H1 (cell line): ENCODE measurements around the gene RNF4. TPM values are rescaled to one million over a fixed set of nuclear protein-coding genes. Genes with fewer than 3 reads are reported as not detected.

Experiments
- CTCF ChIA-PET: fragments of 300-600 bp; sonication (Branson Sonifier 250); formaldehyde crosslinking; loops from one replicate; lab custom pipeline; 2021; ENCODE audit not compliant: partially characterized antibody; lab: Charles Lee
- POLR2A ChIA-PET: fragments of 300-600 bp; sonication (Branson Sonifier 250); formaldehyde crosslinking; loops from one replicate; lab custom pipeline; 2021; ENCODE audit warnings: inconsistent platforms; ENCODE audit not compliant: partially characterized antibody; lab: Charles Lee
- DNase-seq, 2 experiments: peaks; one replicate each; pipeline versions ENCODE4 v3.0.0 to v3.0.0-alpha.2; 2010 to 2022; ENCODE audit warnings: low spot score in 2 of 2, low read depth in 1 of 2, mixed read lengths in 1 of 2
- FAIRE-seq: peaks from 2 replicates; lab custom pipeline; 2011; peaks lifted over from hg19 to GRCh38; lab: Jason Lieb, UNC
- H2AFZ ChIP-seq: 2 replicates; pipeline ENCODE4 v1.8.1; 2012; ENCODE audit warnings: low read length, inconsistent platforms
- H2AK5ac ChIP-seq: 2 replicates; pipeline ENCODE4 v1.6.1; 2013; ENCODE audit warnings: low read depth, low read length
- H2BK120ac ChIP-seq: replicated peaks from 2 replicates; pipeline ENCODE3; 2013; ENCODE audit warnings: low read depth, low read length, inconsistent platforms
- H2BK12ac ChIP-seq: 2 replicates; pipeline ENCODE4 v1.6.1; 2013; ENCODE audit warnings: low read depth, low read length
- H2BK15ac ChIP-seq: 2 replicates; pipeline ENCODE4 v1.6.1; 2013; ENCODE audit warnings: low read length
- H2BK20ac ChIP-seq: 2 replicates; pipeline ENCODE4 v1.6.1; 2013; ENCODE audit warnings: low read length
- H2BK5ac ChIP-seq: 2 replicates; pipeline ENCODE4 v1.6.1; 2013; ENCODE audit warnings: low read depth, low read length
- H3K14ac ChIP-seq: 2 replicates; pipeline ENCODE4 v1.6.1; 2013; ENCODE audit warnings: inconsistent platforms; ENCODE audit not compliant: insufficient read length
- H3K18ac ChIP-seq: 2 replicates; pipeline ENCODE4 v1.6.1; 2013; ENCODE audit warnings: low read length; ENCODE audit errors: extremely low read depth
- H3K23ac ChIP-seq: 2 replicates; pipeline ENCODE4 v1.6.1; 2013; ENCODE audit warnings: inconsistent platforms; ENCODE audit not compliant: insufficient read length
- H3K23me2 ChIP-seq: 2 replicates; pipeline ENCODE4 v1.6.1; 2013; ENCODE audit warnings: low read depth, low read length
- H3K27ac ChIP-seq: 2 replicates; pipeline ENCODE4 v1.6.1; 2011; ENCODE audit warnings: low read depth, low read length, inconsistent platforms
- H3K27me3 ChIP-seq, 4 experiments: replicated peaks in 1 of 4; 1 replicate in 1 of 4; 2 replicates in 3 of 4; pipeline versions ENCODE4 v1.6.1 to v1.8.1; 2011 to 2013; ENCODE audit warnings: low read length in 3 of 4, mild to moderate bottlenecking in 3 of 4, inconsistent platforms in 2 of 4, mixed read lengths in 2 of 4, moderate library complexity in 1 of 4; ENCODE audit not compliant: control insufficient read depth in 3 of 4, insufficient read depth in 3 of 4; ENCODE audit errors: extremely low read depth in 1 of 4
- H3K36me3 ChIP-seq, 4 experiments: 2 replicates each; pipeline versions ENCODE4 v1.6.1 to v1.8.1; 2011 to 2013; ENCODE audit warnings: mild to moderate bottlenecking in 4 of 4, low read length in 3 of 4, moderate library complexity in 2 of 4, control low read depth in 1 of 4, inconsistent platforms in 1 of 4; ENCODE audit not compliant: insufficient read depth in 4 of 4, control insufficient read depth in 2 of 4
- H3K4ac ChIP-seq: replicated peaks from 2 replicates; pipeline ENCODE3; 2013; ENCODE audit warnings: low read length, low read depth, mixed read lengths, inconsistent platforms; ENCODE audit not compliant: insufficient read length
- H3K4me1 ChIP-seq, 4 experiments: replicated peaks in 1 of 4; 1 replicate in 1 of 4; 2 replicates in 3 of 4; pipeline versions ENCODE4 v1.6.1 to v1.8.1; 2011 to 2013; ENCODE audit warnings: low read length in 3 of 4, inconsistent platforms in 2 of 4, mixed read lengths in 1 of 4; ENCODE audit not compliant: insufficient read depth in 4 of 4, control insufficient read depth in 3 of 4
- H3K4me2 ChIP-seq, 2 experiments: 2 replicates each; pipeline versions ENCODE4 v1.6.1 to v1.8.1; 2011 to 2013; ENCODE audit warnings: low read depth in 2 of 2, low read length in 2 of 2, control low read depth in 1 of 2, inconsistent platforms in 1 of 2, mild to moderate bottlenecking in 1 of 2; ENCODE audit not compliant: insufficient read depth in 1 of 2
- H3K4me3 ChIP-seq, 4 experiments: fragments of 200-600, 300-600 bp in 1 of 4; sonication (generic), shearing (Covaris generic), sonication (Bioruptor Twin) in 1 of 4; 2 replicates each; pipeline versions ENCODE4 v1.5.1 to v1.8.1; 2011 to 2016; ENCODE audit warnings: low read length in 4 of 4, low read depth in 3 of 4, control low read depth in 2 of 4, inconsistent platforms in 2 of 4, mild to moderate bottlenecking in 2 of 4, mixed read lengths in 1 of 4, moderate library complexity in 1 of 4; ENCODE audit not compliant: insufficient read depth in 2 of 4; ENCODE audit errors: extremely low read depth in 1 of 4
- H3K56ac ChIP-seq: replicated peaks from 2 replicates; pipeline ENCODE3; 2013; ENCODE audit warnings: low read depth, mild to moderate bottlenecking, mixed read lengths, low read length, inconsistent platforms; ENCODE audit not compliant: insufficient read length
- H3K79me1 ChIP-seq: 2 replicates; pipeline ENCODE4 v1.6.1; 2013; ENCODE audit warnings: low read depth, low read length, control low read depth
- H3K79me2 ChIP-seq, 2 experiments: 2 replicates each; pipeline versions ENCODE4 v1.6.1 to v1.8.1; 2012 to 2013; ENCODE audit warnings: low read length in 2 of 2, mild to moderate bottlenecking in 2 of 2, inconsistent platforms in 1 of 2; ENCODE audit not compliant: insufficient read depth in 2 of 2, control insufficient read depth in 1 of 2
- H3K9ac ChIP-seq, 4 experiments: replicated peaks in 1 of 4; 1 replicate in 1 of 4; 2 replicates in 3 of 4; pipeline versions ENCODE4 v1.6.1 to v1.8.1; 2011 to 2013; ENCODE audit warnings: low read depth in 3 of 4, low read length in 3 of 4, control low read depth in 2 of 4, mild to moderate bottlenecking in 2 of 4, moderate library complexity in 2 of 4, inconsistent platforms in 1 of 4; ENCODE audit errors: extremely low read depth in 1 of 4
- H3K9me3 ChIP-seq, 2 experiments: 2 replicates each; pipeline versions ENCODE4 v1.6.1 to v1.8.1; 2012 to 2013; ENCODE audit warnings: mild to moderate bottlenecking in 2 of 2, moderate library complexity in 2 of 2, control low read depth in 1 of 2, inconsistent platforms in 1 of 2, low read depth in 1 of 2, low read length in 1 of 2, mixed read lengths in 1 of 2; ENCODE audit not compliant: insufficient read depth in 2 of 2
- H4K20me1 ChIP-seq, 2 experiments: replicated peaks in 1 of 2; 2 replicates each; pipeline versions ENCODE3 to v1.8.1; 2011 to 2013; ENCODE audit warnings: inconsistent platforms in 2 of 2, low read length in 2 of 2, mild to moderate bottlenecking in 1 of 2; ENCODE audit not compliant: insufficient read depth in 2 of 2, control insufficient read depth in 1 of 2
- H4K5ac ChIP-seq: 2 replicates; pipeline ENCODE4 v1.6.1; 2013; ENCODE audit warnings: low read length, low read depth, mixed read lengths, inconsistent platforms; ENCODE audit not compliant: insufficient read length
- H4K8ac ChIP-seq: 2 replicates; pipeline ENCODE4 v1.8.0; 2013; ENCODE audit warnings: mild to moderate bottlenecking, moderate library complexity, low read length, inconsistent platforms; ENCODE audit not compliant: insufficient read depth; ENCODE audit errors: extremely low read depth
- H4K91ac ChIP-seq: replicated peaks from 2 replicates; pipeline ENCODE3; 2013; ENCODE audit warnings: low read length, mixed read lengths, inconsistent platforms; ENCODE audit not compliant: insufficient read length
- BCL11A ChIP-seq, 2 experiments: IDR thresholded peaks; one replicate each; pipeline ENCODE4 v1.6.1; 2011; ENCODE audit warnings: low read depth in 2 of 2, low read length in 2 of 2, mild to moderate bottlenecking in 2 of 2
- GABPA ChIP-seq: IDR thresholded peaks from 2 replicates; pipeline ENCODE4 v1.6.1; 2011; ENCODE audit warnings: mild to moderate bottlenecking, low read length, moderate library complexity, borderline replicate concordance; ENCODE audit not compliant: insufficient read depth
- HDAC2 ChIP-seq, 2 experiments: fragments of 300-600 bp in 1 of 2; sonication (generic) in 1 of 2; IDR thresholded peaks; 2 replicates each; pipeline ENCODE4 v1.6.1; 2011 to 2012; ENCODE audit warnings: low read depth in 2 of 2, low read length in 2 of 2, mild to moderate bottlenecking in 2 of 2, moderate library complexity in 2 of 2, borderline replicate concordance in 1 of 2, inconsistent platforms in 1 of 2
- POLR2A ChIP-seq, 2 experiments: IDR thresholded peaks; 1 replicate in 1 of 2; 2 replicates in 1 of 2; pipeline ENCODE4 v1.6.1; 2011; ENCODE audit warnings: low read depth in 2 of 2, low read length in 2 of 2, mild to moderate bottlenecking in 2 of 2; ENCODE audit errors: control extremely low read depth in 1 of 2
- RNF2 ChIP-seq: fragments of 200-900, 300-1000 bp; sonication (generic); IDR thresholded peaks from 2 replicates; pipeline ENCODE4 v1.7.1; 2016; ENCODE audit warnings: borderline replicate concordance, low read depth, mild to moderate bottlenecking, antibody characterized with exemption, low read length; ENCODE audit not compliant: poor library complexity, severe bottlenecking; ENCODE audit errors: missing control alignments
- SP2 ChIP-seq: IDR thresholded peaks from 2 replicates; pipeline ENCODE4 v1.6.1; 2012; ENCODE audit warnings: mild to moderate bottlenecking, low read length, inconsistent platforms
- SRF ChIP-seq: IDR thresholded peaks from 2 replicates; pipeline ENCODE4 v1.6.1; 2011; ENCODE audit warnings: mild to moderate bottlenecking, low read depth, low read length, moderate library complexity
- TAF1 ChIP-seq: IDR thresholded peaks from 2 replicates; pipeline ENCODE4 v1.6.1; 2011; ENCODE audit warnings: mild to moderate bottlenecking, low read depth, low read length
- WGBS, 2 experiments: shearing (Covaris generic) in 1 of 2; methylation state at CpG; one replicate each; pipeline versions ENCODE4 v1.1.6 to v1.1.7; 2013 to 2015; ENCODE audit warnings: low lambda C conversion rate in 2 of 2, mixed read lengths in 2 of 2, inconsistent platforms in 1 of 2, low coverage in 1 of 2, missing lambda C conversion rate in 1 of 2; ENCODE audit not compliant: insufficient replicate concordance in 2 of 2, insufficient coverage in 1 of 2, insufficient read length in 1 of 2; ENCODE audit errors: extremely low coverage in 1 of 2, missing lambda C conversion rate in 1 of 2; 5-methylcytosine and 5-hydroxymethylcytosine counted together
- polyA plus RNA-seq, 7 experiments: library from polyadenylated mRNA; depleted of rRNA in 3 of 7; stranded (reverse) in 5 of 7; unstranded in 2 of 7; fragments of >200 nt in 5 of 7; fragments of 200-250 nt in 2 of 7; gene quantifications; 1 replicate in 5 of 7; 2 replicates in 1 of 7; 4 replicates in 1 of 7; pipeline versions ENCODE4 v1.2.1 to v1.2.3, GENCODE V29; 2011 to 2013; ENCODE audit warnings: missing spikeins in 2 of 7, mixed read lengths in 2 of 7
- total RNA-seq: library from RNA; stranded (reverse); fragmentation: NEBNext Ultra II Directional; extraction: Animal tissue kit (Norgen Biotek cat#: 25700); gene quantifications from 2 replicates; pipeline ENCODE4 v1.2.1, GENCODE V29; 2021
- TF ChIP-seq, protein P1 (sequence below): IDR thresholded peaks from 2 replicates; pipeline ENCODE4 v1.6.1; 2011; ENCODE audit warnings: low read depth, mild to moderate bottlenecking, low read length; ENCODE audit not compliant: insufficient read depth
- TF ChIP-seq, protein P2 (sequence below): IDR thresholded peaks from 2 replicates; pipeline ENCODE4 v1.6.1; 2012; ENCODE audit warnings: inconsistent platforms

The RNF4 gene
- total and polyA plus RNA-seq, 2 of the 8 experiments (the other 6 are each of a cell fraction or from before 2014, with no cell fraction given): 68.2 to 78.9 TPM

DNA sequence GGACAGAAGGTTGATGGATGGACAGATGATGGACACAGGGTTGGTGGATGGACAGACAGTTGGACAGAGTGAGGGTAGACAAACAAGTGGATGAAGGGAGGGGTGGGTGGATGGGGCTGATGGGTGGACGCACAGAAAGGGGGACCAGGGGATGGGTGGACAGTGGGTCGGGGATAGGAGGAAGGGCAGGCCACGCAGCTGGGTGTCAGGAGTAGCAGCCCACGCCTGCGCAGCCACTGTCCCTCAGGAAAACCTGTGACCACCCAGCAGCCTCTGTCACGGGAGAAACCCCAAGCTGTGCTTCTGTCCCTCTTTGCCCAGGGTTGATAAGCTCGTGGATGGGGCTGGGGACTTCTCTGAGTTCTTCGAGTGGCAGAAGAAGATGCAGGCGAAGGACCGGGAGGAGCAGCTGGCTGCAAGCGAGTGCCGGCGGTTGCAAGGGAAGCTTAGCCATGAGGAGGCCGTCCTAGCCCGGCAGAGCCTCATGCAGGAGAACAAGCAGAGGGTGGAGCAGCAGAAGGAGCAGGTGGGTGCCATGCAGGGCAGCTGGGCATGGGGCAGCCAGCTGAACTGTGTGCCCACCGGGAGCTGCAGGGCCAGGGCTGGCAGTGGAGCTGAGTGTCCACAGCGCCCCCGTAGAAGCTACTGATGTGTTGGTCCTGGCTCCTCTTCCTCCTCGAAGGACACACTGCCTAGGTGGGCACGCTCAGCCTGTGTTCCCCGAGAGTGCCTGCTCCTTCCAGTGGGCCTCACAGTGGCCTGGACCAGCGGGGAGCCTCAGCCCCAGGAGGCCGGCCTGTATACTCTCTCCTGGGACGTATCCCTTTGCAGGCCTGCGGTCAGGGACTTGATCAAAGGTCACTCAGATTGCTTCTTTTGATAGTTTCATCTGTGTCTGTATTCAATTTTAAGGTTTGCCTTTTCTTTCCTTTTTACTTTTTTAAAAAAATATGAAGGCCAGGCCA lies 16.8 kb upstream of the RNF4 start:
- CTCF ChIA-PET: interaction anchor here (1.0 to 5.7 kb wide), 4 partner anchors 10 to 40 kb away, joined by 3 to 53 read pairs (median 11); no protein-coding TSS in a partner anchor
- WGBS, 2 experiments: 89% methylated on average over 23 of the region's 25 CpGs; no CpG with 5 or more reads in 1 of the 2 experiments
- TF ChIP-seq SP2: no peak
- no peak for TF ChIP-seq POLR2A (IDR thresholded peaks at IDR 0.05; ENCODE audit: control extremely low read depth in 1 of 2, low read depth in 2 of 2, low read length in 2 of 2)
- TF ChIP-seq RNF2: no peak
- TF ChIP-seq TAF1: no peak
- TF ChIP-seq, protein P1, sequence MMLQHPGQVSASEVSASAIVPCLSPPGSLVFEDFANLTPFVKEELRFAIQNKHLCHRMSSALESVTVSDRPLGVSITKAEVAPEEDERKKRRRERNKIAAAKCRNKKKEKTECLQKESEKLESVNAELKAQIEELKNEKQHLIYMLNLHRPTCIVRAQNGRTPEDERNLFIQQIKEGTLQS: no peak
- no peak for TF ChIP-seq SRF
- TF ChIP-seq HDAC2 (IDR thresholded peaks at IDR 0.05; ENCODE audit: borderline replicate concordance in 1 of 2, low read depth in 2 of 2, low read length in 2 of 2): no peak
- TF ChIP-seq GABPA: no peak
- TF ChIP-seq BCL11A (IDR thresholded peaks at IDR 0.05; ENCODE audit: low read depth in 2 of 2, low read length in 2 of 2): no peak
- TF ChIP-seq, protein P2, sequence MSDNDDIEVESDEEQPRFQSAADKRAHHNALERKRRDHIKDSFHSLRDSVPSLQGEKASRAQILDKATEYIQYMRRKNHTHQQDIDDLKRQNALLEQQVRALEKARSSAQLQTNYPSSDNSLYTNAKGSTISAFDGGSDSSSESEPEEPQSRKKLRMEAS: no peak

More for the DNA sequence above, 16.8 kb upstream of the RNF4 start:
- Histone ChIP-seq H2BK120ac (no peak overlapping the region), H3K14ac (no peak overlapping the region), H3K9me3 (no peaks in the 10 kb centered on the region), H2BK5ac (no peak overlapping the region), H3K4me3 (no peak overlapping the region), H2BK12ac (no peak overlapping the region), H3K4ac (no peak overlapping the region), H3K23ac (no peak overlapping the region), H3K27me3 (no peaks in the 10 kb centered on the region), H2BK15ac (no peak overlapping the region), H3K36me3 (no peaks in the 10 kb centered on the region), H2AFZ (no peak overlapping the region), H3K9ac (no peak overlapping the region), H3K79me1 (no peaks in the 10 kb centered on the region), H2AK5ac (no peak overlapping the region), H3K79me2 (no peaks in the 10 kb centered on the region), H4K20me1 (no peaks in the 10 kb centered on the region), H4K8ac (no peak overlapping the region), H3K56ac (no peak overlapping the region), H3K4me2 (no peak overlapping the region), H4K91ac (no peak overlapping the region), H3K18ac (no peak overlapping the region; the same call in 1 of the 2 replicates), H2BK20ac (no peak overlapping the region), H3K27ac (no peak overlapping the region), H3K4me1 (no peaks in the 10 kb centered on the region), H3K23me2 (peaks cover 9% of the 10 kb centered on the region; the same call in 1 of the 2 replicates), H4K5ac (no peak overlapping the region)
- FAIRE-seq: no peak
- POLR2A ChIA-PET: interaction anchor here (1.1 kb wide), 1 partner anchor 24 kb away, joined by 3 read pairs; no protein-coding TSS in a partner anchor
- DNase-seq: no peak
